Uterus (tissue), 4 donors: ENCODE measurements around the gene OPRL1. TPM values are rescaled to one million over a fixed set of nuclear protein-coding genes. Genes with fewer than 3 reads are reported as not detected.

Experiments
- DNase-seq, 2 donors: peaks; one replicate each; pipeline ENCODE4 v3.0.0-alpha.2; 2019 to 2020
- H3K27ac ChIP-seq, 2 donors: fragments of 200-600 bp; sonication (generic); 1 replicate in 1 of 2; 2 replicates in 1 of 2; pipeline ENCODE4 v1.5.1; 2016 to 2018
- H3K27me3 ChIP-seq, 2 donors: fragments of 200-600 bp; sonication (generic); one replicate each; pipeline ENCODE4 v1.5.1; 2018 to 2019; ENCODE audit warnings: control low read depth in 1 of 2
- H3K36me3 ChIP-seq, 2 donors: fragments of 200-600 bp; sonication (generic); one replicate each; pipeline ENCODE4 v1.5.1; 2019; ENCODE audit warnings: control low read depth in 1 of 2
- H3K4me1 ChIP-seq, 2 donors: fragments of 200-600 bp; sonication (generic); one replicate each; pipeline ENCODE4 v1.5.1; 2018 to 2019; ENCODE audit warnings: control low read depth in 1 of 2
- H3K4me3 ChIP-seq, 2 donors: fragments of 200-600 bp; sonication (generic); 1 replicate in 1 of 2; 2 replicates in 1 of 2; pipeline ENCODE4 v1.5.1; 2018 to 2019; ENCODE audit warnings: mild to moderate bottlenecking in 1 of 2
- H3K9me3 ChIP-seq, 2 donors: fragments of 200-600 bp; sonication (generic); one replicate each; pipeline ENCODE4 v1.5.1; 2019; ENCODE audit warnings: control low read depth in 1 of 2
- POLR2A ChIP-seq, 2 donors: fragments of 450-650 bp; IDR thresholded peaks; one replicate each; pipeline ENCODE4 v1.6.1; 2016; ENCODE audit warnings: antibody characterized with exemption in 2 of 2, mild to moderate bottlenecking in 1 of 2, moderate library complexity in 1 of 2
- intact Hi-C: fragments of 100-400 bp; cut with DNase I; formaldehyde crosslinking; loops from one replicate; pipeline ENCODE4 v1.15.1; 2023; ENCODE audit warnings: low total_unique reads
- total RNA-seq, 4 donors: library from RNA; depleted of rRNA in 3 of 4; stranded (reverse); fragments of >200 nt in 3 of 4; gene quantifications; one replicate each; pipeline versions ENCODE4 v1.1.0 to v1.2.4, GENCODE V29; 2014 to 2023
- TF ChIP-seq, protein P1 (sequence below), 4 experiments: fragments of 200-600 bp in 2 of 4; fragments of 450-650 bp in 2 of 4; sonication (generic) in 2 of 4; IDR thresholded peaks; one replicate each; pipeline ENCODE4 v1.5.1; 2016 to 2019; ENCODE audit warnings: antibody characterized with exemption in 4 of 4, mild to moderate bottlenecking in 2 of 4, moderate library complexity in 1 of 4
- donor health status: DM: yes; HTN: yes; CAD: no.

Gene OPRL1
- total RNA-seq, 4 donors from 2014 or later = 0.51 to 1.9 (median 0.64) TPM; not detected in 1

DNA sequence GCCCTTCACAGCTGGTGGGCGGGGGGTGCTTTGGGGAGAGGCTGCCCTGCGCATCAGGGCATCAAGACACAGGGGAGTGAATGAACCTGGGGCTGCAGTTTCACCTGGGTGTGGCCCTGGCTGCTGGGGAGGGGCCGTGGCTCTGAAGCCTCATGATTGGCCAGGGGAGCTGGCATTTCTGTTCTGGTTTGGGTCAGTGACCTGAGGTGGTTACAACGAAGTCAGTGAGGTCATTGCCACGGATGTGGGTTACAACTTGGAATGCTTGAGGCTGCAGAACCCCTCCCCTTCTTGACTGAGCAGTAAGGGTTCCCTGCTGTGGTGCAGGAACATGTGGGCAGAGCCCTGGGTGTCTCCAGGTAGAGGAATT lies 13.9 kb upstream of the OPRL1 start:
- TF ChIP-seq, protein P1, sequence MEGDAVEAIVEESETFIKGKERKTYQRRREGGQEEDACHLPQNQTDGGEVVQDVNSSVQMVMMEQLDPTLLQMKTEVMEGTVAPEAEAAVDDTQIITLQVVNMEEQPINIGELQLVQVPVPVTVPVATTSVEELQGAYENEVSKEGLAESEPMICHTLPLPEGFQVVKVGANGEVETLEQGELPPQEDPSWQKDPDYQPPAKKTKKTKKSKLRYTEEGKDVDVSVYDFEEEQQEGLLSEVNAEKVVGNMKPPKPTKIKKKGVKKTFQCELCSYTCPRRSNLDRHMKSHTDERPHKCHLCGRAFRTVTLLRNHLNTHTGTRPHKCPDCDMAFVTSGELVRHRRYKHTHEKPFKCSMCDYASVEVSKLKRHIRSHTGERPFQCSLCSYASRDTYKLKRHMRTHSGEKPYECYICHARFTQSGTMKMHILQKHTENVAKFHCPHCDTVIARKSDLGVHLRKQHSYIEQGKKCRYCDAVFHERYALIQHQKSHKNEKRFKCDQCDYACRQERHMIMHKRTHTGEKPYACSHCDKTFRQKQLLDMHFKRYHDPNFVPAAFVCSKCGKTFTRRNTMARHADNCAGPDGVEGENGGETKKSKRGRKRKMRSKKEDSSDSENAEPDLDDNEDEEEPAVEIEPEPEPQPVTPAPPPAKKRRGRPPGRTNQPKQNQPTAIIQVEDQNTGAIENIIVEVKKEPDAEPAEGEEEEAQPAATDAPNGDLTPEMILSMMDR (IDR thresholded peaks at IDR 0.05) = no peak
- TF ChIP-seq POLR2A (IDR thresholded peaks at IDR 0.05) = no peak
- H3K4me1 ChIP-seq = peaks cover 0 to 20% of the 10 kb centered on the region in 2 donors
- no peak overlapping the region for H3K4me3 ChIP-seq
- no peaks in the 10 kb centered on the region for H3K27me3 ChIP-seq
- no peaks in the 10 kb centered on the region for H3K36me3 ChIP-seq
- DNase-seq = no peak
- intact Hi-C loops = no loop called here
- H3K9me3 ChIP-seq = no peaks in the 10 kb centered on the region
- H3K27ac ChIP-seq = no peak overlapping the region

DNA sequence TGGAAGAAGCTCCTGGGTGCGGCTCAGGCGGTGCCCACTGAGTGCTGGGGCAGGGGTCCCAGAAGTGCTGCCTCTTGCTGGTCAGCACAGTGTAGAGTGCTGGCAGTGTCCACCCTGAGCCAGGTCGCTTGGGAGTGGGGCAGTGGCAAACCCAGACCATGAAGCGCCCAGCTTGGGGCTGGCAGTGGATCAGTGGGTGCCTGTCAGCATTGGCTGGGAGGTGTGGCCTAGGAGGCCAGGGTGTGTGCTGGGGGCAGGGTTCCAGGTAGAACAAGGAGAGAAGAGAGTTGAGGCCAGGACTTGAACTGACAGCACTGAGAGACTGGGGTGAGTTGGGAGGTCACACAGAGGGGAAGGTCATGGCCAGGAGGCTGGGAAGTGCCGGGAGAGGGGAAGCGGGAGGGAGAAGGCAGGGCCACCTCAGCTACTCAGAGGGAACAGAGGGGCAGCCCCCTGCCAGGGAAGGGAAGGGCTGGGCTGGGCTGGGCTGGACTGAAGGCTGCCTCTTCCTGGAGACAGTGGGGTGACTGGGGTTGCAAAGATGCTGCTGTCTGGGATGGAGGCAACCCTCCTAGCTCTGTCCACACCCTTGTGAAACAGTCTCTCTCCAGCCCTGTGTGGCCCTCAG lies 12.8 kb upstream of the OPRL1 start:
- no peak overlapping the region for H3K4me3 ChIP-seq
- H3K27ac ChIP-seq = no peak overlapping the region
- H3K36me3 ChIP-seq = no peaks in the 10 kb centered on the region
- H3K4me1 ChIP-seq = peaks cover 0 to 18% of the 10 kb centered on the region in 2 donors
- DNase-seq = no peak
- H3K27me3 ChIP-seq = no peaks in the 10 kb centered on the region
- intact Hi-C loops = no loop called here
- H3K9me3 ChIP-seq = no peaks in the 10 kb centered on the region
- TF ChIP-seq POLR2A (IDR thresholded peaks at IDR 0.05) = no peak
- TF ChIP-seq, protein P1 (IDR thresholded peaks at IDR 0.05) = no peak

DNA sequence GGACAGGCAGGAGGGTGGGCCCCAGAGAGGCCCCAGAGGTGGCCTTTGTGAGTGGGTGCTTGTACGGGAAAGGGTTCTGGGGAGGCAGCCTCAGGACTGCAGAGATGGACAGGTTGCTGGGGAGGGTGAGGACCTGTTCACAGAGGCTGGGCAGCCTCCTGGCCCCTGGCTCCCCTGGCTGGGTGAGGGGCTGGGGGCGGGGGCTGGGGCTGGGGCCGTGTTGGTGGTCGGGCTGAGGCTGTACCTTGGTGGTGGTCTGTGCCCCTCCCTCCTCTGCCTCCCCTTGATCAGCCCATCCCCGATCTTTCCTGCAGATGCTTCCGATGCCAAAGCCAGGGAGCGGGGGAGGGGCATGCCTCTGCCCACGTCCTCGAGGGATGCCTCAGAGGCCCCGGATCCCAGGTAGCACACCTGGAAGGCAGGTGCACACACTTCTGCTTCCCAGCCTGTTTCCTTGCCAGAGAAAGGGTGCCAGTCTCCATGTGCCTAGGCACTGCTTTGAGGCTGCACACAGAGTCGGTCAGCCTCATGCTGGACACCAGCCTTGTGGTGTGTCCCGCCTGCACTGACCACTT lies 12.1 kb upstream of the OPRL1 start:
- no peak for DNase-seq
- no peaks in the 10 kb centered on the region for H3K9me3 ChIP-seq
- H3K36me3 ChIP-seq = no peaks in the 10 kb centered on the region
- TF ChIP-seq, protein P1 (IDR thresholded peaks at IDR 0.05) = no peak
- TF ChIP-seq POLR2A (IDR thresholded peaks at IDR 0.05) = no peak
- no peak overlapping the region for H3K4me3 ChIP-seq
- H3K27me3 ChIP-seq = no peaks in the 10 kb centered on the region
- no peak overlapping the region for H3K27ac ChIP-seq
- H3K4me1 ChIP-seq = peaks cover 0 to 14% of the 10 kb centered on the region in 2 donors
- intact Hi-C loops = no loop called here

DNA sequence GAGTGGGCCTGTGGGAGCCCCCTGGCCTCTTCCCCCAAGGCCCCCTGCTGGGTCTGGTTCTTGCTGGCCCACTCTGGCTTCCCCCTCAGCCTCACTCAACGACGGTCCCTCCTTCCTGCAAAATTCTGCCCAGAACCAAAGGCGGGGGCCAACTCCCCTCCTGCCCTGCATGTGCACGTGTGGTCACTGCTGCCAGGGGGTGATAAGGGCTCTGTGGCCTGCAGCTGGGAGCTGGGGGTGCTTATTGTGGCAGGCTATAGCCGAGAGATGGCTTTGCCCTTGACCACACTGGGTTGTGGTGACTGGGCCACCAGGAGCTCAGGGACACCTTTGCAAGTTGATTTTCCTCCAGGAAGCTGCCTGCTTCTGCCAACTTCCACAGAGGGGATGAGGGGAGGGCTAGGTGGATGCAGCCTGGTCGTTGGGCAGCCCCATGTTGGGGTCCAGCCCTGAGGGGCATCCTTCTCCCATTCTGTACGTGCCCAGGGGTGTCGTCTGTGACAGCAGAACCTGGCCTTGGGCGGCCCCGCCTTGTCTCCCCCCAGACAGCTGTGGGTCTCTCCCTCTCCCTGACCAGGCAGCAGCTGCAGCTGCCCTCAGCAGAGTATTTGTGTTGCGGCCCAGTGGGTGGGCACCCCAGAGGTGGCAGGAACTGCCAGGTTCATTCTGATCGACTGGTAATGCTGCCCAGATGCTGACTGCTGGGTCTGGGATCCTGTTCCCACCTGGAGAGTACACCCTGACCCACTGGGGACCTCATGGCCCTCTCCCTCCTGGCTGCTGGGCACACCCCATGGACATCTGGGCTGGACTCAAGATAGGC lies 11.3 kb upstream of the OPRL1 start:
- H3K4me3 ChIP-seq = no peak overlapping the region
- DNase-seq = no peak
- H3K36me3 ChIP-seq = no peaks in the 10 kb centered on the region
- intact Hi-C loops = no loop called here
- H3K27ac ChIP-seq = no peak overlapping the region
- no peak for TF ChIP-seq POLR2A (IDR thresholded peaks at IDR 0.05)
- TF ChIP-seq, protein P1 (IDR thresholded peaks at IDR 0.05) = no peak
- no peaks in the 10 kb centered on the region for H3K27me3 ChIP-seq
- no peaks in the 10 kb centered on the region for H3K9me3 ChIP-seq
- peaks cover 0 to 14% of the 10 kb centered on the region in 2 donors for H3K4me1 ChIP-seq

DNA sequence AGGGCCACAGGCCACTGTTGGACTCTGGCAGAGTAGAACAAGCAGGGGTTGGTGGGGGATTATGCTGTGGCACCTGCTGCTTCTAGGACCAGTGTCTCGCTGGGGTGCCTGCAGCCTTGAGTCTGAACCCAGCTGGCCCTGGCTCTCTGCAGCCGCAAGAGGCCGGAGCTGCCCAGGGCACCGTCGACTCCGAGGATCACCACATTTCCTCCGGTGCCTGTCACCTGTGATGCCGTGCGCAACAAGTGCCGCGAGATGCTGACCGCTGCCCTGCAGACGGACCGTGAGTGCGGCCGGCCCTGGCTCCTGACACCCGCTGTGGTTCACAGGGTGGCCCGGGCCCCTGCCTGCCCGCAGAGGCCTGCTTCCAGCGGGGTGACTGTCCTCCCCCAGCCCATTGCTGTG lies 10.7 kb upstream of the OPRL1 start:
- intact Hi-C loops = no loop called here
- Histone ChIP-seq H3K9me3 (no peaks in the 10 kb centered on the region), H3K4me1 (peaks cover 0 to 8% of the 10 kb centered on the region in 2 donors), H3K4me3 (no peak overlapping the region), H3K27me3 (no peaks in the 10 kb centered on the region), H3K27ac (no peak overlapping the region), H3K36me3 (no peaks in the 10 kb centered on the region)
- TF ChIP-seq, protein P1 (IDR thresholded peaks at IDR 0.05) = no peak
- no peak for TF ChIP-seq POLR2A (IDR thresholded peaks at IDR 0.05)
- DNase-seq = no peak
